Kidney (tissue), 14 donors: ENCODE results near the gene USP24. TPM values are rescaled to one million over a fixed set of nuclear protein-coding genes. Genes with fewer than 3 reads are reported as not detected.

ENCODE experiments used
- DNase-seq, 5 donors: peaks; one replicate each; pipeline ENCODE4 v3.0.0-alpha.2; 2013 to 2020
- FAIRE-seq: peaks from 2 replicates; lab custom pipeline; 2012; peaks lifted over from hg19 to GRCh38; lab: Jason Lieb, UNC
- H3K27ac ChIP-seq, 2 donors: one replicate each; pipeline ENCODE4 v1.7.0; 2013; ENCODE audit warnings: low read depth in 2 of 2, low read length in 2 of 2, inconsistent platforms in 1 of 2
- H3K27me3 ChIP-seq: one replicate; pipeline ENCODE4 v1.7.1; 2013; ENCODE audit warnings: low read length, inconsistent platforms; ENCODE audit not compliant: control insufficient read depth, insufficient read depth
- H3K36me3 ChIP-seq, 3 donors: one replicate each; pipeline versions ENCODE4 v1.7.0 to v1.7.1; 2013; ENCODE audit warnings: low read length in 3 of 3, control low read depth in 1 of 3, inconsistent platforms in 1 of 3; ENCODE audit not compliant: insufficient read depth in 3 of 3, control insufficient read depth in 2 of 3
- H3K4me1 ChIP-seq, 3 donors: one replicate each; pipeline versions ENCODE4 v1.7.0 to v1.7.1; 2013; ENCODE audit warnings: low read length in 3 of 3, inconsistent platforms in 1 of 3, low read depth in 1 of 3; ENCODE audit not compliant: control insufficient read depth in 2 of 3, insufficient read depth in 2 of 3
- H3K4me3 ChIP-seq, 3 donors: one replicate each; pipeline versions ENCODE4 v1.7.0 to v1.8.1; 2013; ENCODE audit warnings: low read length in 3 of 3, control low read depth in 1 of 3, inconsistent platforms in 1 of 3
- H3K9ac ChIP-seq, 3 donors: one replicate each; pipeline versions ENCODE4 v1.7.0 to v1.7.1; 2013; ENCODE audit warnings: low read length in 3 of 3, control low read depth in 1 of 3, inconsistent platforms in 1 of 3
- H3K9me3 ChIP-seq, 3 donors: one replicate each; pipeline versions ENCODE4 v1.7.0 to v1.7.1; 2013; ENCODE audit warnings: low read length in 3 of 3, control low read depth in 1 of 3, inconsistent platforms in 1 of 3; ENCODE audit not compliant: control insufficient read depth in 2 of 3, insufficient read depth in 1 of 3
- intact Hi-C: fragments of 100-400 bp; cut with DNase I; formaldehyde crosslinking; loops from one replicate; pipeline ENCODE4 v1.11.1; 2022
- polyA plus RNA-seq: library from polyadenylated mRNA; stranded (reverse); fragments of 350-450 nt; fragmentation: Illumina TruSeq; extraction: RNeasy Lipid Tissue Mini Kit (QIAGEN cat#74804); gene quantifications from one replicate; pipeline ENCODE4 v1.2.3, GENCODE V29; 2014; ENCODE audit warnings: low read depth, low replicate concordance; ENCODE audit not compliant: insufficient read depth
- total RNA-seq: library from RNA; stranded (reverse); fragmentation: NEBNext Ultra II Directional; extraction: Animal tissue kit (Norgen Biotek cat#: 25700); gene quantifications from one replicate; pipeline ENCODE4 v1.2.1, GENCODE V29; 2021
- TF ChIP-seq, protein P1 (sequence below): IDR thresholded peaks from 3 replicates; pipeline ENCODE4 v1.5.1; 2012; ENCODE audit warnings: mild to moderate bottlenecking, moderate library complexity, borderline replicate concordance; ENCODE audit not compliant: insufficient read depth; ENCODE audit errors: extremely low read depth
- donor health status: control.
- donor health status: control.
- donor health status: control.
- donor health status: control.
- donor health status: control.
- donor health status: DM: yes; HTN: yes; CAD: no.
- donor health status: Normal renal cell carcinoma (clear cell type).

USP24 gene
- total and polyA plus RNA-seq, 2 donors from 2014 or later = 10.1 to 49.2 TPM

DNA sequence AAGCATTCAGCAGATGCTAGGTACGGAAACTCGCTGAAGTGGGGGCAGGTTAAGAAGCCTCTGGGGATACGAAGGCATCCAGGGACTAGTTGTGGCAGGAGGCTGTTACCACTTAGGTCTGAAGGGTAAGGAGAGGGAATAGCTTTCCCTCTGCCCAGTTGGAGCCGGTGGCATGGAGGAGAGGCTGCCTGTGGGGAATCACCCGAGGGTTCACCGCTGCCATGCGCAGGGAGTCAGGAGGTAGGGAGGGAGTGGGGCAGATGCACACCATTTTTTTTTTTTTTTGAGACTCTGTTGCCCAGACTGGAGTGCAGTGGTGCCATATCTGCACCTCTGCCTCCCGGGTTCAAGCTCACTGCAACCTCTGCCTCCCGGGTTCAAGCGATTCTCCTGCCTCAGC is 169.7 kb downstream of the USP24 start:
- H3K9ac ChIP-seq = no peak overlapping the region
- H3K36me3 ChIP-seq = no peaks in the 10 kb centered on the region
- FAIRE-seq = no peak
- no peak overlapping the region for H3K27ac ChIP-seq
- intact Hi-C loops = no loop called here
- no peaks in the 10 kb centered on the region for H3K4me1 ChIP-seq
- peaks cover 6% of the 10 kb centered on the region for H3K27me3 ChIP-seq
- no peaks in the 10 kb centered on the region for H3K9me3 ChIP-seq
- DNase-seq = no peak
- TF ChIP-seq, protein P1, sequence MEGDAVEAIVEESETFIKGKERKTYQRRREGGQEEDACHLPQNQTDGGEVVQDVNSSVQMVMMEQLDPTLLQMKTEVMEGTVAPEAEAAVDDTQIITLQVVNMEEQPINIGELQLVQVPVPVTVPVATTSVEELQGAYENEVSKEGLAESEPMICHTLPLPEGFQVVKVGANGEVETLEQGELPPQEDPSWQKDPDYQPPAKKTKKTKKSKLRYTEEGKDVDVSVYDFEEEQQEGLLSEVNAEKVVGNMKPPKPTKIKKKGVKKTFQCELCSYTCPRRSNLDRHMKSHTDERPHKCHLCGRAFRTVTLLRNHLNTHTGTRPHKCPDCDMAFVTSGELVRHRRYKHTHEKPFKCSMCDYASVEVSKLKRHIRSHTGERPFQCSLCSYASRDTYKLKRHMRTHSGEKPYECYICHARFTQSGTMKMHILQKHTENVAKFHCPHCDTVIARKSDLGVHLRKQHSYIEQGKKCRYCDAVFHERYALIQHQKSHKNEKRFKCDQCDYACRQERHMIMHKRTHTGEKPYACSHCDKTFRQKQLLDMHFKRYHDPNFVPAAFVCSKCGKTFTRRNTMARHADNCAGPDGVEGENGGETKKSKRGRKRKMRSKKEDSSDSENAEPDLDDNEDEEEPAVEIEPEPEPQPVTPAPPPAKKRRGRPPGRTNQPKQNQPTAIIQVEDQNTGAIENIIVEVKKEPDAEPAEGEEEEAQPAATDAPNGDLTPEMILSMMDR = no peak
- no peak overlapping the region for H3K4me3 ChIP-seq

- Histone ChIP-seq H3K27me3 (peaks cover 8% of the 10 kb centered on the region), H3K27ac (no peak overlapping the region), H3K4me3 (no peak overlapping the region), H3K4me1 (peaks cover 0 to 2% (median 0%) of the 10 kb centered on the region in 3 donors), H3K9me3 (no peaks in the 10 kb centered on the region), H3K36me3 (no peaks in the 10 kb centered on the region), H3K9ac (no peak overlapping the region)
- FAIRE-seq (no peak), DNase-seq (no peak)
- TF ChIP-seq, protein P1 = no peak
- intact Hi-C loops = no loop called here
Observed at GRCh38 chr1:55044617-55045397, 170.4 kb downstream of the USP24 start.

- TF ChIP-seq, protein P1 = no peak
- H3K9me3 ChIP-seq = no peaks in the 10 kb centered on the region
- intact Hi-C loops = no loop called here
- no peaks in the 10 kb centered on the region for H3K36me3 ChIP-seq
- no peak overlapping the region for H3K27ac ChIP-seq
- no peak overlapping the region for H3K4me3 ChIP-seq
- DNase-seq (no peak), FAIRE-seq (no peak)
- H3K9ac ChIP-seq = no peak overlapping the region
- H3K4me1 ChIP-seq = peaks cover 0 to 4% (median 0%) of the 10 kb centered on the region in 3 donors
- peaks cover 8% of the 10 kb centered on the region for H3K27me3 ChIP-seq
Observed at GRCh38 chr1:55043726-55044125, 171.4 kb downstream of the USP24 start.
